GM21515 (cell line): ENCODE measurements around the gene LTC4S.

Experiments used
- ATAC-seq: cut with Tn5 transposase; IDR thresholded peaks from one replicate; pipeline ENCODE4 v1.9.1; 2021; ENCODE audit not compliant: unreplicated experiment

The LTC4S gene

DNA sequence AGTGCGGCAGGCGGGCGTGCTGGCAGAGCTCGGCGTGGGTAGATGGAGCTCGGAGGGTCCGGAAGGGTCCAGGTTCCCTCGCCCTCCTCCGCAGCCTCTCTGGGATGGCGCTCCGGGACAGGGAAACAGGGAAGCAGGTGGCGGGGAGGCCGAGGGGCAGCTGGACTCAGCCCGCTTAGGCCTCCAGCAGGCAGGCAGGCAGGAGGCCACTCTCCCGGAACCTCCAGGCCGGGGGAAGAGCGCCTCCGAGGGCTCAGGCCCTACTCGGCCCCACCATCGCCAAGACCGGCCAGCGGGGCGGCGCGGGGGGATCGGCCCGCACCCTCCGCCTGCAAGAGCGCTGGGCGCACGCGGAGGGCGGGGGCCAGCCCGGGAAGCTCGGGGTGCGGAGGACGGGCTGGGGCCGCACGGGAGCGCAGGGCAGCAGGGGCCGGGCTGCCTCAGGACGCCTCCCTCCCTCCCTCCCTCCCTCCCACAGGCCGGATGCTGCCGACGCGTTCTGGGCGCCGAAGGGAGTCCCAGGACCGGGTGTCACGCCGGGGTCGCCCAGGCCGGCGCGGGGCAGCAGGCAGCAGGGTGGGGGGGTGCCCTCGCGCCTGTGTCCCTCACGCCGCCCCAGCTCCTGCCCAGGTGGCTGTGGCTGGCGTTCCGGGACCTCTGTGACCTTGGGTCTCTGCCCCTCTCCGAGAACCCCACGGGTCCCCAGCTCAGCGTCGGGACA, 11.9 kb downstream of the LTC4S start:
- ATAC-seq: peak; percentile 27

DNA sequence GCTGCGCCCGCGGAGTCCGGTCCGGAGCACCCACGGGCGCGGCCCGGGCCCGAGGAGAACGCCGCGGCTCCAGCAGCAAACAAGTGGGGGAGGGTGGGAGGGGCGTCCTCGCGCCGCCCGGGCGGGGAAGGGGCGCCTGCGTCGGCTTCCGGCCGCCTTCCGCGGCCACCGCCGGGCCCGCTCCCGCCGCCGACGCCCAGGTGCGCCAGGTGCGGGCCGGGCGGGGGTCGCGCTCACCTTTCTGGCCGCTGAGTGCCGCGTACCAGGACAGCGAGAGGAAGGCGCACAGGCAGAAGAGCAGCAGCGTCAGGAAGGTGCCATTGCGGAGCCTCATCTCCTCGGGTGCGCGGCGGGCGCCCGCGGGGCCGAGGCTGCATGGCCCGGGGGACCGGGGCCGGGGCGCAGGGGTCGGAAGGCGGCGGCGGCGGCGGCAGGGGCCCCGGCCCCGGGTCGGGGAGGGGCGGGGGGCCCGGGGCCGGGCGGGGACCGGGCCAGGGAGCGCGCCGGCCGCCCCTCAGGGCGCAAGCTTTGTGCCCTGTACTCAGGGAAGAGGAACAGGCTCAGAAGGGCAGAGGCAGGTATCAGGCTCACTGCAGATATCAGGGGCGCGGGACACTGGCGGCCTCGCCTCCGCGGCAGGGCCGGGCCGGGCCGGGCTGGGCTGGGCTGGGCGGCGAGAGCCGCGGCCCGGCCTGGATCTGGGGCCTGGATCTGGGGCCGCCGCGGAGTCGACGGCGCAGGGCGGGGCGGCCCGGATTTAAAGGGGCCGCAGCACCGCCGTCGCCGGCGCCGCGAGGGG, 12.7 kb downstream of the LTC4S start, which contains the start of gene MGAT4B:
MGAT4B (minus strand) TSS at position 617 of the 799 bp plus-strand sequence; CDS start at position 334, 283 bp downstream.
- ATAC-seq: peak; percentile 65

DNA sequence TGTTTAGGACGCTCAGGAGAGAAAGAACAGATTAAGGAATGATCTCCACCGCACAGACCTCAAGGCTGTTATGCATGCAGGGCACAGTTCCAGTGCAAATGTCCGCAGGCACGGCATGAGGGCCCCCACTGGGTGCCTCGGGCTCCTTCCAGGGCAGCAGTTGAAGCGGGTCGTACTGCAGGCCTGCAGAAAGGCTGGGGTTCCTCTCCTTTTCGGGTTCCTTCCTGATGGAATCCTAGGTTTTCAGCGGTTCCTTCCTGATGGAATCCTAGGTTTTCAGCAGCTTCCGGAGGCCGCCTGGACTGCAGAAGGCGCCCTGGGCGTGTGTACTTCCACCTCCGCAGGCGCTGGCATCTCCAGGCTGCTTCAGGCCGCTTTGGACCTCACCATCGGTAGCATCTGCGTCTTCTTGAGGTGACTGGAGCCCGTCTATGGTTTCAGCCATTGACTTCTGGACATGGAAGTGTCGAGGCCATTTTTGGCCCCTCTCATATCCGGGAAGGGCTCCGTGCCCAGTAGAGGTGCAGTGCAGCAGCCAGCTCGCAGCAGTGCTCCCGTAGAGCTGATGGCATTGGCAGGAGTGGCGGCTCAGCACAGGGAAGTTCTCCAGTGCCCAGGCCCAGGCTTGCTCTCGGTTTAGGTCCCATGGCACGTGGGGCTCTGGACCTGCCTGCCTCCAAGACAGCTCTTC, 18.5 kb downstream of the LTC4S start:
- no peak for ATAC-seq

DNA sequence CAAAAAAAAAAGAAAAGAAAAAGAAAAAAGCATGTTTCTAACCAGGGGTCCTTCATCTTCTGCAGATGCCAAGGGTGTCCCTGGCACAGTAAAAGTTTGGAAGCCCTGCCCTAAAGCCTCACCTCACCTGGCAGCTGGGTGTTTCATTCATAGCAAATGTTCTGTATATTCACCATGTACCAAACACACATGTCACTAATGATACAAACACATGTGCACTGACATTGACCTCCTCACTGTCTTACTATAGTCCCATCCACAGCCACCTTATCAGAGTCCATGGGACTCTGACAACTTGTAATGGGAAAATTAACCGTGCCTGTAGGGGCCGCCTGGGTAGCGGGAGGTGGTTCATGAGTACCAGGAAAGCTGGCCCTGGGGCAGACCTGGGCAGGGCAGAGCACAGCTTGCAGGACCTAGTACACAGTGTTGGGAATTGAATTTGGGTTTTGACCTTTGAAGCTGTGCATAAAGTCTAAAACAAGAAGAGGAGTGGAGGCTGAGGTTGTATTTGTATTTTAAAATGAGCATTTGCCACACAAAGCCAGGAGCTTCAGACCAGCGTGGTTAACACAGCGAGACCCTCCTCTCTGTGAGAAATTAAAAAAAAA, 19.3 kb downstream of the LTC4S start:
- ATAC-seq: no peak

DNA sequence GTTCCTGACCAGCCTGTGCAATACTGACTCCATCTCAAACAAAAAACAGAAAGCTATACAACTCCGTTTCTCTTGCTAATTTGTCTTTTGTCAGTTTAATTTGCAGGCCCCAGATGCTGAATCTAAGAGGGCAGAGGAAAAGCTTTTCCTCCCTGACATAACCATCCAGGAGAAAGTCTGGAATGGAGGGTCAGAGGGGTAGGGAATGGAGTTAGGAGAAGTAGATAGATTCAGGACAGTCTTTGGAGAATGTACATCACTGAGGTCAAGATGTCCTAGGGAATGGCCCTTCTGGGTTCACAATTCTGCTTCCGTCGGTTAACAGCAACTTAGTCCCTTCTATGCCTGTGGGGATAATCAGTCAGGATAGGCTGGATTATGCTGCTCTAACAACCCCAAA, 20.3 kb downstream of the LTC4S start:
- no peak for ATAC-seq

DNA sequence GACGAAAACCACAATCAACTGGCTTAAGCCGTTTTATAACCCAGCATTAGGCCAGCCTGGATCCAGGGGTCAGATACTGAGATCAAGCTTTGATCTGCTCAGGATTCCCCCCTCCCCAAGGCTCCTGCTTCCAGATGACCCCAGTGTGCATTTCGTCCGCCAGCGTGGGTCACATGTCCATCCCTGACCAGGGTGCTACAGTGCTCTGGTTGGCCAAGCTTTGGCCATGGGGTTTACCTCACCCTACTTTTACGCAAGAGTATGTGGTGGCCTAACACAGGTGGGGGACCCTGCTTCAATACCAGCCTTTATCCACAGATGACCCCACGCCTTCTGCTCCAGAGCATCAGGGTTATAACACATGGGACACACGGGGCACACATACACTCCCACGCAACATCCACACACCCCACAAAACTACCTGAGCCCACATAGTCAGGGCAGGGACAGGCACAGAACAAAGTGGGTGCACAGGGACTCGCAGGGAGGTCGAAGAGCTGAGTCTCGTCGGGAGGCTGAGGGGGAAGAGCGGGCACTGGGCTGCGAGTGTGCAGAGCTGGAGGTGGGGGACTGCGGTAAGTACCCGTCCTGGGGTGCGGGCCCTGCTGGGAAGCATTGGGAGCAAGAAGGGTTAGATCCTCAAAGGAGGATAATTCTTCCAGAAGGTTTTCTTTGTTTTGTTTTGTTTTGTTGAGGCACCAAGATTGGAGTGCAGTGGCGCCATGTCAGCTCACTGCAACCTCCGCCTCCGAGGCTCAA, 21.9 kb downstream of the LTC4S start:
- ATAC-seq: no peak

DNA sequence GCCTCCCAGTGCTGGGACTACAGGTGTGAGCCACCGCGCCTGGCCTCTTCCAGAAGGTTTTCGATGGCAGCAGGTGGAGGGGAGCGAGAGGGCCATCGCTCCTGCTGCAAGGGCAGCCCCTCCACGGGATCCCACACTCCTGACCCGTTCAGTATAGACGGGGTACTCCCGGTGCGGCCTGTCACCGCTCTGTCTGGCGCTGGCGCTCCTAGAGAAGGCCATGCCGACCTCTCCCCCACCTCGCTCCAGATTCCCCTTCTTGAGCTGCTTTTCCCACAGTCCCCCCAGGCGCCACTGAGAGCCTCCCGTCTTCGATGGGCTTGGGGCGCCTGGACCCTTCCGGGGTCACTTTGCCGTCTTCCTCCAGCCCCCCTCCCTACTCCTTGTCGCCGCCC, 22.6 kb downstream of the LTC4S start:
- no peak for ATAC-seq

DNA sequence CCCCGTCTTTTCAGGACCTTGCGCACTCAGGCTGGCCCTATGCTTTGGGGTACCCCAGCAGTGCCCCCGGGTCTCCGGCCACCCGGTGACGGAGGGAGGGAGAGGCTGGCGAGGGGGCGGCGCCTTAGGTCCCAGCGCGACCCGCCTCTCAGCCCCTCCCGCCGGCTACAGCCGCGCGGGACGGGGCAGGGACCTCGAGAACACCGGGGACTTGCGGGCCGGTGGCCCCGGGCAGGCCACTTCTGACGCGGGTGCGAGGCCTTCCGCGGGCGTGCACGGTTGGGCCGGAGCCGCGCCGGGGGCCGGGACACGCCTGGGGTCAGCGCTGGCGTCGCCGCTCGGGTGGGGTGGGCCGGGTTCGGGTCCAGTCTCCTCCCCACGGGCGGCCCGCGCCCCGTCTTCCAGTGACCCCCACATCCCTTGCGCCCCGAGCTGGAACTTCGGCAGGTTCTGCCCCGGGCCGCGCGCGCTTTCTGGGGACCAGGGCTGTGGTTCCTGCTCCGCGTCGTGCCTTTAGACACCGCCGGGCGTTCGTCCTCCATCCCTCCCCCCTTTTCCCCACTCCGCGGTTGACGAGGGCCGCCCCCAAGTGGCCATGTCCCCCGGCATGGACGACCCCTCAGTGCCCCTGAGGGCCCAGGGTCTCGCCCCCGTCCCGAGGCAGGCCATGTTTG, 23.1 kb downstream of the LTC4S start:
- ATAC-seq: no peak

DNA sequence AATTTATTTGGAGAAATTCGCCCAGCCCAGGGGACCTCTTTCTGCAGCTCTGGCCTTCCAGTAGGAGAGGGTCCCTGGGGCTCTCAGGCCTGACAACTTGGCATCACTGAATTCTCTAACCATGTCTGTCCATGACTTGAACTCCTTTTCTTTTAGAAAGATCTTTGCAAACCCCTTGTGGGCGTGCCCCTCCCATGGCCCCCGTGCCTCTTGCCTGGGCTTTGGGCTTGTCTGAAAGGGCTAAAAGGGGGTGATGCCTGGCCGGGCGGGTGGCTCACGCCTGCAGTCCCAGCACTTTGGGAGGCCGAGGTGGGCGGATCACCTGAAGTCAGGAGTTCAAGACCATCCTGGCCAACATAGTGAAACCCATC, 23.7 kb downstream of the LTC4S start:
- no peak for ATAC-seq

DNA sequence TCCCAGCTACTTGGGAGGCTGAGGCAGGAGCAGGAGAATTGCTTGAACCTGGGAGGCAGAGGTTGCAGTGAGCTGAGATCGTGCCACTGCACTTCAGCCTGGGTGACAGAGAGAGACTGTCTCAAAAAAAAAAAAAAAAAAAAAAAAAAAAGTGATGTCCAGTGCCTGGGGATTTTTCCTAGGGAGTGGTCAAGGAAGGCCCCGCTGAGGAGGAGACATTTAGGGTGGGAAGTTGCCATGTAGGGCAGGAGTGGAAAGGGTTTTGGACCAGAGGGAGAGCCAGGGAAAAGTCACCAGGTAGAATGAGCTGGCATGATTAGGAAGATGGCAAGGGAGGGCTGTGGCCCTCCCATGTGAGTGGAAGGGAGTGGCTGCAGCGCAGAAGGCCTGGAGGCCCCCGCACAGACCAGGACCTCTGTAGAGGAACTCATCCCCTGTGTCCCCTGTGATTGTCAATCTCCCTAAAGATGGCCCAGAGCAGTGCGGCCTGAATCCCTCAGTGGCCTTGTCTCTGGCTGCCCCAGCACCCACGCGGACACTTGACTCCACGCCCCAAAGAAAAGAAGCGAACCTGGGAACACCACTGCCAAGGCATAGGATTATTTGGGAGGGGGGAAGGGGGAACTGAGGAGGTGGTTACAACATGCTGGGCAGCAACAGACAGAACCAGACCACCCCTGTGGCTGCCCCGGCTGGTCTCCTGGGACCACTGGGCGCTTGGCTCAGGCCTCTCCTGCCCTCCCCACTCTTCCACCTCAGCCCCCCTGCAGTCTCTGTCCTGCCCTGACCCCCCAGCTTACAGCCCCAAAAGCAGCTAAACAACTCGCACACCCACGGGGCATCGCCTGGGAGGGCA, 24.3 kb downstream of the LTC4S start:
- no peak for ATAC-seq

DNA sequence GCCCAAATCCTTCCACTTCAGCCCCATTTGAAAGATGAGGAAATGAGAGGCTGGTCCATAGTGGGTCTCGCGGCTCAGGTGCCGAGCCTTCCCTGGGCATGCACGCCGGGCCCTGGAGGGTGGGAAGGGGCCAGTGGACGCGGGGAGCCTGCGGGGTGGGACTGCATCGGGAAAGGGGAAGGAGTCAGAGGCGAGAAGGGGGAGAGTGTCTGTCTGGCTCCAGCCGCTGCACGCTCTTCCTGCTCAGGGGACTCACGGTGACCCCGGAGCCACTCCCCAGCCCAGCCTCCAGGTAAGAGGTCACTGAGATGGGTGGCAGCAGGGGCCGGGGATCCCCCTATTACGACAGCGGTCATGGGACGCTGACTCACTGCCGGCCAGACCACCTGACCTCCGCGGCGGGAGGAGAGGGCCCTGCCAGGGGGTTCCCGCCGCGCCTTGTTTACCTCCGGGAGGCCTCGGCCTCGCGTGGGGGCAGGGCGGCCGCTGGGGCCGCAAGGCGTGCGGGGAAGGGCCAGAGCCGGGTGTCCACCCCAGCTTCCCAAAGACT, 25.0 kb downstream of the LTC4S start:
- peak; percentile 61 for ATAC-seq

DNA sequence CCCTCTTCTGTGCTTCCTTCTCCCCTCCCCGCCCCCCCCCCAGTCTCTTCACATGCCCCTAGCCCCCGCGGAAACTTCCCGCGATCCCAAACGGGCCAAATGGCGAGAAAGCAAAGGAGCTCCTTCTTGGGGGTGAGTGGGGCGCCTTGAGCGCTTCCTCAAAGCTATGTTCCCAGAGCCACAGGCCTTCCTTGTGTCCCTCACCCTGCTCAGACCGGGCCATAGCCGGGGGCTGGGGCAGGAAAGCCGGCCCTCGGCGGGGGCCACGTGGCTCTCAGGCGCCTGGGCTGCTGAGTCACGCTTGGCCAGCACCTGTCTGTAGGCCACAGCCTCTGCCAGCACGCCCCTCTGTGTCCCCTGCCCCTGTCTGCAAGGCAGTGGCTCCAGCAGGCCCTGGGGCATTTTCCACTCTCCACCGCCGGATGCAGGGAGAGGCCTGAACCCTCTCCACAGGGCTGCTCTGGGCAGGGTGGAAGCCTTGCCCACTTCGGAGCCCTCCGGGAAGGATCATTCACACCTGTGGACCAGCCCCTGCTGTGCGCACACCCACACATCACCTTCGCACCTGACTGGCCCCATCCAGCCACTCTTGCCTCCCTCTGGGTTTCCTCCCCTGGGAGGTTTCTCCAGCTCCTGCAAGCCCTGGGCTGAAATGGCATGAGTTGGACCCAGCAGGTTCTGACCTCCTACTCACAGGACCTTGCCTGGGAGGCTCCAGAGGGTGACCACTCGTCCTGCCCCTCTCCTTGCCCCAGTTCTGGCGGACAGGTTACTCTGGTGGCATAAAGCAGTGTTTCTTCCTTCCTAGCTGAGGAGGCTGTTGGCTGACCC, 25.7 kb downstream of the LTC4S start:
- no peak for ATAC-seq

DNA sequence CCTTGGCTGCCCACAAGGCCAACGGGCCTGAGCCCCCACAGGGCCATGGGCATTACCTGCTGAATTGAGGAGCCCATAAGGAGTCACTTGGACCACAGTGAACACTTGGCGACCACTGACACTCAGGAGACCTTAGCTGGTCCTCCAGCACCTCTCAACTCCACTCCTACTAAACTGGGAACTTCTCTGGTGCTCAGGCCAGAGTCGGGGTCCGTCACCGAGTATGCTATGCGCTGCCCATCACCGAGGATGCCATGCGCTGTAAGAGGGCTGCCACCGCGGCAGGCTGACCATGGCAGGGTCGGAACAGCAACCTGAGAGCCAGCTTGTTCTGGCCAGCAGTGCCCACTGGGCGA, 26.3 kb downstream of the LTC4S start:
- no peak for ATAC-seq

DNA sequence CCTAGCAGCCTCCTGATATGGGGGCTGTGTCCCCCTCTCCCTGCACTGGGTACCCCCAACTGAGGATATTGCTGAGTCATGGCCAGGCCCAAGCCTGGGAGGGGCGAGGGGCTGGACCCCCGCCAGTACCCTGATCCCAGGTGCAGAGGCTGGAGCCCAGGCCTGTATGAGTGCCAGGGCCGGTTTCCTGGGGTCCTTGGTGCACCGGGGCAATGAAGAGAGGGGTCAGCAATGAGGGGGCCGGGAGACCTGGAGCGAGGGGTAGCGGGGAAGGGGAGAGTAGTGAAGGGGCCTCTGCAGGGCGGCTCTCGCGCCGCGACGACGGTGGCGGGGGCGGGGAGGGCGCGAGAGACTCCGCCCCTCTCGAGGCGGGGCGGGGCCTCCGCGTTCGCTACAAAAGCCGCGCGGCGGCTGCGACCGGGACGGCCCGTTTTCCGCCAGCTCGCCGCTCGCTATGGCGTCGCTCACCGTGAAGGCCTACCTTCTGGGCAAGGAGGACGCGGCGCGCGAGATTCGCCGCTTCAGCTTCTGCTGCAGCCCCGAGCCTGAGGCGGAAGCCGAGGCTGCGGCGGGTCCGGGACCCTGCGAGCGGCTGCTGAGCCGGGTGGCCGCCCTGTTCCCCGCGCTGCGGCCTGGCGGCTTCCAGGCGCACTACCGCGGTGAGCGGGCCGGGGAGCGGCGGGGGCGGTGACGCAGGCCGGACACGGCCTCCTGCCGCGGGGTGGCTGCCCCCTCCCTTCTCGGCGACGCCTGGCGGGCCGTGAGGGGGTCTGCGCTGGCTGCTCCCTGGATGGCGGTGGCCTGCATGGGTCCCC, 26.9 kb downstream of the LTC4S start, which contains the start of gene SQSTM1:
SQSTM1 (plus strand) TSS at position 423 of the 815 bp plus-strand sequence; CDS start at position 455, 32 bp downstream.
- peak; percentile 43 for ATAC-seq

DNA sequence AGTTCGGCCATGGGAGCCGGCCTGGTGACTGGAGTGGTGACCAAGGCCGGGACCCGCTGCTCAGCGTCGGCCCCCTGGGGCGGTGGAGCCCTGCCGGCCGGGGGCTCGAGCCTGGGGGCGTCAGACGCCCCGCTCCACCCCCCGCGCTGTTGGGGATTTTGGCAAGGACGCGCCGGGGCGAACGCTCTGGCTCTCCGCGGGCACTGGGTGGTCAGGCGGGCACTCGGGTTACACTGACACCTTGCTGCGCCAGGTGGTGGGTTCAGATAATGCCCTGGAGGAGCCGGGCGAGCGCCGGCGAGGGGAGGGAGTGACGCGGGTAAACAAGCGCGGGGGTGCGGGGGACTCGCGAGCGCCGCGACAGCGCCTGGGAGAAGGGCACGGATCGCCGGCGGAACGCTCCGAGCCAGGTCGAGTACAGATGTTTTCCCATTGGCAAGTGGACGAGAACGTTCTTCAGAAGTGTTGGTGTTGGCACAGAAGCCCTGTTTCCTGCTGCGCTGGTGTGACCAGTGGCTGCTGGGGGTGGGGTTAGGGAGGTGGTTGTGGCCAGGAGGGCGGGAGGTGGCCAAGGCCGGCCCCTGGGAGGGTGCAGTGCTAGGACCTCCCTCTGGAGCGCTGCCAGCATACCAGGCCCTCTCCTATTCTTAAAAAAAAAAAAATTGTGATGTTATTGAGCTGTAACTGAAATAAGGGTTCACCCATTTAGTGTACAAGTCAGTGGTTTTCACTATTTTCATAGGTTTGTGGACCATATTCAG, 27.7 kb downstream of the LTC4S start:
- peak; percentile 42 for ATAC-seq

DNA sequence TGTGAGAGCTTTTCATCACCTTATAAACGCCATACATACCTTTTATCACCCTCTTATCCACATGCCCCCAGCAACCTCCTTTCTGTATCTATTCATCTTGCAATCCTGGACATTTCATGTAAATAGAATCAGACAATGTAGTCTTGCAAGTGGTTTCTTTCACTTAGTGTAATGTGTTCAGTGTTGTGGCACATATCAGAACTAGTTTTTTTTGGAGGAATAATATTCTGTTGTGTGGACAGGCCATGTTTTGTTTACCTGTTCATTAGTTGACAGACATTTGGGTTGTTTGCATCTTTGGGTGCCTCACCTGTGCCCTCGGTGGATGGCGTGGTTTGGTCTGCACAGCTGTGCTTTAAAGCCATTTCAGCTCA, 28.3 kb downstream of the LTC4S start:
- ATAC-seq: no peak
